ENCODE measurements around the gene ATP6V0E2.

The ATP6V0E2 gene

GRCh38 chr7:149864023-149864422 is 9.7 kb upstream of the ATP6V0E2 start:
- DNase-seq (ENCODE audit: low read depth): no peak

- no peak for DNase-seq (ENCODE audit: low read depth)
Measured at GRCh38 chr7:149864751-149865150, 9.0 kb upstream of the ATP6V0E2 start.

GRCh38 chr7:149865437-149865836 is 8.3 kb upstream of the ATP6V0E2 start:
- DNase-seq (ENCODE audit: low read depth): peak; percentile 34

GRCh38 chr7:149866139-149866778 is 7.5 kb upstream of the ATP6V0E2 start:
- no peak for DNase-seq (ENCODE audit: low read depth)

- DNase-seq (ENCODE audit: low read depth): no peak
Measured at GRCh38 chr7:149866779-149867447, 6.9 kb upstream of the ATP6V0E2 start.

GRCh38 chr7:149867762-149868622 is 5.8 kb upstream of the ATP6V0E2 start:
- DNase-seq (ENCODE audit: low read depth): no peak

GRCh38 chr7:149868623-149869290 is 5.0 kb upstream of the ATP6V0E2 start:
- no peak for DNase-seq (ENCODE audit: low read depth)

GRCh38 chr7:149869291-149869650 is 4.5 kb upstream of the ATP6V0E2 start:
- DNase-seq (ENCODE audit: low read depth): no peak

GRCh38 chr7:149869867-149870266 is 3.9 kb upstream of the ATP6V0E2 start:
- peak; percentile 25 for DNase-seq (ENCODE audit: low read depth)

GRCh38 chr7:149870274-149870673 is 3.5 kb upstream of the ATP6V0E2 start:
- DNase-seq (ENCODE audit: low read depth): no peak

GRCh38 chr7:149870701-149871483 is 2.9 kb upstream of the ATP6V0E2 start:
- DNase-seq (ENCODE audit: low read depth): no peak

GRCh38 chr7:149871576-149871975 is 2.2 kb upstream of the ATP6V0E2 start:
- DNase-seq (ENCODE audit: low read depth): no peak

GRCh38 chr7:149872419-149873073 is 1.2 kb upstream of the ATP6V0E2 start:
- DNase-seq (ENCODE audit: low read depth): no peak

- DNase-seq (ENCODE audit: low read depth): no peak
Measured at GRCh38 chr7:149873970-149874643, 338 bp downstream of the ATP6V0E2 start.

- DNase-seq (ENCODE audit: low read depth): no peak
Measured at GRCh38 chr7:149874644-149875028, 867 bp downstream of the ATP6V0E2 start.

- DNase-seq (ENCODE audit: low read depth): no peak
Measured at GRCh38 chr7:149875396-149875795, 1.6 kb downstream of the ATP6V0E2 start.

GRCh38 chr7:149877890-149878522 is 4.2 kb downstream of the ATP6V0E2 start:
- no peak for DNase-seq (ENCODE audit: low read depth)

GRCh38 chr7:149878523-149878921 is 4.8 kb downstream of the ATP6V0E2 start:
- DNase-seq (ENCODE audit: low read depth): no peak

GRCh38 chr7:149879271-149879743 is 5.5 kb downstream of the ATP6V0E2 start:
- DNase-seq (ENCODE audit: low read depth): no peak
